Activated naive CD8-positive, alpha-beta T cell treated with anti-CD3 and anti-CD28 coated beads, Interleukin-2, amount 10 ng/mL, durations not matched to agents 7 days and 5 days (primary cell): ENCODE data around the gene AP5Z1. TPM values are rescaled to one million over a fixed set of nuclear protein-coding genes. Genes with fewer than 3 reads are reported as not detected.

ENCODE experiments used
- ATAC-seq: fragments of 150-1000 bp; cut with Tn5 transposase; one replicate; pipeline ENCODE4 v1.10.0; 2021; ENCODE audit warnings: low read depth, moderate library complexity
- POLR2A ChIA-PET: fragments of 350-600 bp; sonication (Branson Sonifier 250); formaldehyde crosslinking; loops from one replicate; lab custom pipeline; 2021; ENCODE audit warnings: antibody characterized with exemption; lab: Charles Lee
- DNase-seq: peaks from one replicate; pipeline ENCODE4 v3.0.0; 2021
- H3K27ac Mint-ChIP-seq: one replicate; pipeline ENCODE4 v1.8.0; 2022; ENCODE audit warnings: mild to moderate bottlenecking, mixed read lengths
- H3K27me3 Mint-ChIP-seq: one replicate; pipeline ENCODE4 v1.8.0; 2022; ENCODE audit warnings: mild to moderate bottlenecking, moderate library complexity, mixed read lengths
- H3K36me3 Mint-ChIP-seq: one replicate; pipeline ENCODE4 v1.8.0; 2021; ENCODE audit warnings: mild to moderate bottlenecking, mixed read lengths
- H3K4me1 Mint-ChIP-seq: one replicate; pipeline ENCODE4 v1.8.0; 2021; ENCODE audit warnings: mixed read lengths
- H3K4me3 Mint-ChIP-seq: one replicate; pipeline ENCODE4 v1.8.0; 2022; ENCODE audit warnings: mild to moderate bottlenecking, moderate library complexity, mixed read lengths
- H3K9me3 Mint-ChIP-seq: one replicate; pipeline ENCODE4 v1.8.0; 2021; ENCODE audit warnings: mixed read lengths
- total RNA-seq, 2 experiments: library from RNA; stranded (reverse); gene quantifications; one replicate each; pipeline ENCODE4 v1.2.3, GENCODE V29; 2021

AP5Z1 gene
- total RNA-seq, 2 experiments from 2014 or later: 70.1 to 74.6 TPM

DNA sequence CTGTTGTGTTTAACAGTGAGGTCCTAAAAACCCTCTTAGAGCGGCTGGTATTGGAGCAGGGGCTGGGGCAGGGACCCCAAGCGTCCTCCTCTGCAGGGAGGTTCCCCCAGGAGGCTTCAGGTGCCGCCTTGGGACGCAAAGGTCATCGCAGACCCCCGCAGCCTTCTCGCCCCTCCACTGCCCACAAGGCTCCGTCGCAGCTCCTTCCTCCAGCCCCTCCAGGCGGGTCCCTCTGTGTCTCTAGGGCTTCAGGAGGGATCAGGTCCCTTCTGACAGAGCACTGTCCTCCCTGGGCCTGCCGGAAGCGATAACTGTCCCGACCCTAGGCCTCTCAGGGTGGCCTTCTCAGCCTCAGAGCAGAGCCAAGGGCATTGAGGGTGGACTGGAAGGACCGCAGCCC is 26.1 kb upstream of the AP5Z1 start:
- no peak overlapping the region for H3K27ac Mint-ChIP-seq
- H3K27me3 Mint-ChIP-seq: no peaks in the 10 kb centered on the region
- peaks cover 30% of the 10 kb centered on the region for H3K4me1 Mint-ChIP-seq
- ATAC-seq (no peak), DNase-seq (no peak)
- no peak overlapping the region for H3K4me3 Mint-ChIP-seq
- POLR2A ChIA-PET: interaction anchor here (0.8 kb wide), 1 partner anchor 26 kb away, joined by 4 read pairs; the partner anchor contains the start of gene AP5Z1
- no peaks in the 10 kb centered on the region for H3K9me3 Mint-ChIP-seq
- H3K36me3 Mint-ChIP-seq: peaks cover 10% of the 10 kb centered on the region

DNA sequence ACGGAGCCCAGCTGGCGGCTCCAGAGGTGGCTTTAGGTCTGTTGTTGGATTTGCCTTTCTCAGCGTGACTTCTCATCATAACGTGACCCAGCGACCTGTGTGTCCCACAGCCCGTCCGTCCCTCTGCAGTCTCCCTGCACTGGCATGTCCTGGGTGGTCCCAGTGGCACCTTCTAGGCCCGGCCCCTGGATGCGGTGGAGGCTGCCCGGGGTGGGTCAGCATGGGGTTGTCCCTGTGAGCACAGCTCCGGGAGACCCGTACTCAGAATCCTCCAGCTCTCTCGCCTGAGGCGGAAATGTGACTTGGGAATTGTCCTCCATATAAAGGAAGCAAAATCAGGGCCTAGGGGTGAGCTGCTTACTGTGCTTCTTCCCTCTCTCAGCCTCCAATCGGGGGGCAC is 25.6 kb upstream of the AP5Z1 start:
- ATAC-seq (no peak), DNase-seq (no peak)
- POLR2A ChIA-PET: interaction anchor here (1.5 kb wide), 1 partner anchor 108 kb away, joined by 4 read pairs; no protein-coding TSS in a partner anchor
- H3K9me3 Mint-ChIP-seq: no peaks in the 10 kb centered on the region
- peaks cover 26% of the 10 kb centered on the region for H3K4me1 Mint-ChIP-seq
- peaks cover 10% of the 10 kb centered on the region for H3K36me3 Mint-ChIP-seq
- H3K27ac Mint-ChIP-seq: no peak overlapping the region
- no peak overlapping the region for H3K4me3 Mint-ChIP-seq
- no peaks in the 10 kb centered on the region for H3K27me3 Mint-ChIP-seq

DNA sequence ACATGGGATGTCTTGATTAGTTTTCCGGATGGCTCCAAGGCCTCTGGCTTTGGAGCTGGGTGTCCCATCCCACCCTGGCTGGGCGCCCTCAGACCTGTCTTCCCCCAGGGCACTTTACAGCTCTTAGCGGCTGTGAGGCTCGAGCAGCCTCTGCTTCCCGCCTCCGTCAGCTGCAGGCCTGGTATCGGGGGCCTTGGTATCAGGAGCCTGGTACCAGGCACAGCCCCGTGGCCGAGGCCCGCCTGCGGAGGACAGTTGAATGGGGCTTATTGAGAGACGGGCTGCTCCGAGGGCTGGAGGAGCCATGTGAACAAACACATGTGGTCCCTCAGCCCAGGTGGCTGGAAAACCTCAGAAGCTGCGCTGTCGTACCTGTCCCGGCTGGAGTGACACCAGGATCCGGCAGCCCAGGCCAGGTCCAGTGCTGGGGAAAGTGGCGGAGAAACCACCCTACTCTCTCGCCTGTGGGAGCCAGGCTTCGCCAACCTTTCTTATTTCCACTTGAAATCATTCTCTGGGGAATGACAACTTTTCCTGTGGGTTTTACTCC is 23.9 kb upstream of the AP5Z1 start:
- Mint-ChIP-seq H3K27ac (no peak overlapping the region), H3K9me3 (no peaks in the 10 kb centered on the region), H3K4me3 (no peak overlapping the region), H3K36me3 (peaks cover 10% of the 10 kb centered on the region), H3K4me1 (peaks cover 17% of the 10 kb centered on the region), H3K27me3 (no peaks in the 10 kb centered on the region)
- POLR2A ChIA-PET: interaction anchor here (0.5 to 1.5 kb wide), 2 partner anchors 24 to 109 kb away, joined by 3 to 4 read pairs; partner anchors contain the start of gene AP5Z1
- ATAC-seq: no peak
- DNase-seq: no peak

DNA sequence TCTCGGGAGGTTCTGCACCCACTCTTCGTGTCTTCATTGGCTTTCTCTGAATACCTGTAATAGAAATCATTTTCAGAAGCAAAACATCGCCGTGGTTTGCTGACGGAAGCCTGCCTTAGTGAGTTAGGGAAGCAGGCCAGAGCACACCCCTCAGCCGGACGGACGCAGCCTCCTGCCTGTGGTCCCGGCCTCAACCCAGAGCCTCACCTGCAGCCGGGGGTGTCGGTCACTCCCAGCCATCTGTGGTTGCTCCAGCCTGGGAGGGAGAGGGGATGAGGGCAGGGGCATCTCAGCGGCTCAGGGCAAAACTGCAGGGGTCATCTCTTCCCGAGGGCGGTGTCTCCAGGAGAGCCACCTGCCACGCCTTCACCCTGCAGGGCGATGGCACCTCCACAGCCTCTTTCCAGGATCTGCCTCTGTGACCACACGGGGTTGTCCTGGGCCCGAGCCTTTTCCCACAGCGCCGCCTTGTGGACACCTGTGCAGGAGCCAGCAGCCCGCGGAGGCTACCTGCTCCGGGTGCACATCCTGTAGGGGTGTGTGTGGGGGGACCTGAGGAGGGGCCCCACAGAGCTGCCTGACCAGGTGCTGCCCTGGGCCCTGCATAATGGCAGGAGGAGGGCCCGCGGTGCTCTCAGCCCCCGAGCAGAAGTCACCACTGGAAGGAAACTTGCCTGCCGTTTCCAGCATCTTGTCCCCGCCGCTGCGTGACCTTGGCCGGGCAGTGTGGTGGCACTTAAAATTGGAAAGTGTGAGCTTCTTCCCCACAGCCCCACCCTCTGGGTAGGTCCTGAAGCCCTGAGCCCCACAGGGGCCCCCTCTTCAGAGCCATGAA is 21.6 kb upstream of the AP5Z1 start:
- H3K4me1 Mint-ChIP-seq: peaks cover 6% of the 10 kb centered on the region
- POLR2A ChIA-PET: interaction anchor here (1.3 kb wide), 1 partner anchor 112 kb away, joined by 3 read pairs; no protein-coding TSS in a partner anchor
- peaks cover 2% of the 10 kb centered on the region for H3K36me3 Mint-ChIP-seq
- H3K4me3 Mint-ChIP-seq: no peak overlapping the region
- no peaks in the 10 kb centered on the region for H3K9me3 Mint-ChIP-seq
- DNase-seq: peak; percentile 91
- H3K27me3 Mint-ChIP-seq: no peaks in the 10 kb centered on the region
- peak; percentile 94 for ATAC-seq
- H3K27ac Mint-ChIP-seq: no peak overlapping the region

DNA sequence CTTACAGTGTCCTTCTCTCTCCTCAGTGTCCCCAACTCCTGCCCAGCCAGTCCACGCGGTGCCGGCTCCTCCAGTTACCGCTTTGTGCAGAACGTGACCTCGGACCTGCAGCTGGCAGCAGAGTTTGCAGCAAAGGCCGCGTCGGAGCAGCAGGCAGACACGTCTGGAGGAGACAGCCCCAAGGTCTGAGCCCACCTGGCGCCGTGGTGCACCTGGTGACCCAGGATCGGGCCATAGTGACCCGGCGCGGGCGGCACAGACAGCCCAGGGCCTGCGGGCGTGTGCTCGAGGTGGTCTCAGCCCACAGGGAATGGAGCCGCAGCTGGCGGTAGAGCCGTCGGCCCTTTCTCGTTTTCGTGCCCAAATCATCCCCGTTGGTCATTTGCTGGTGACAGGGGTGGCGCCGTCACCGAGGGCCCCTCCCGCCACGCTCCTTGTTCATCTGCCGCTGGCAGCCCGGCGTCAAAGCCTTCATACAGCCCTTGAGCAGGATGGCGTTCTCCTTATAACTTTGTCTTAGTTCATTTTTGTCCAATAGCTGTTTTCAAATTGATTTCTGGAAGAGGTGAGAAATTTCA is 20.9 kb upstream of the AP5Z1 start:
- DNase-seq (no peak), ATAC-seq (no peak)
- Mint-ChIP-seq H3K4me1 (peaks cover 6% of the 10 kb centered on the region), H3K4me3 (no peak overlapping the region), H3K27ac (no peak overlapping the region), H3K27me3 (no peaks in the 10 kb centered on the region), H3K9me3 (no peaks in the 10 kb centered on the region), H3K36me3 (no peaks in the 10 kb centered on the region)
- POLR2A ChIA-PET: interaction anchor here (1.3 to 1.5 kb wide), 2 partner anchors 8 to 113 kb away, joined by 3 read pairs; no protein-coding TSS in a partner anchor

DNA sequence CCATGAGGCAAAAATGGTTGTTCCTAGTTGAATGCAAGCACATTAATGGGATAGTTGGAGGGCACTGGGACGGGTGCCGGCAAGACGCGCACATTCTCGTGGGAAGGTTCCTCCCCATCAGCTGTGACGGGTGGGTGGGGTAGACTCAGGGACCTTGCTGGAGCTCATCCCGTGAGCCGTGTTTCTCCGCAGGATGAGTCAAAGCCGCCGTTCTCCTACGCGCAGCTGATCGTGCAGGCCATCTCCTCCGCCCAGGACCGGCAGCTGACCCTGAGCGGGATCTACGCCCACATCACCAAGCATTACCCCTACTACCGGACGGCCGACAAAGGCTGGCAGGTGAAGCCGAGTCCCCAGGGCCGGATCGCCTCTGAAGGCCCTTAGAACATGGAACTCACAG is 20.4 kb upstream of the AP5Z1 start:
- Mint-ChIP-seq H3K27ac (no peak overlapping the region), H3K4me1 (peaks cover 6% of the 10 kb centered on the region), H3K4me3 (no peak overlapping the region), H3K27me3 (no peaks in the 10 kb centered on the region), H3K36me3 (peaks cover 1% of the 10 kb centered on the region), H3K9me3 (no peaks in the 10 kb centered on the region)
- no peak for ATAC-seq
- DNase-seq: no peak
- POLR2A ChIA-PET: interaction anchor here (1.3 to 1.5 kb wide), 3 partner anchors 9 to 113 kb away, joined by 3 to 4 read pairs (median 3); partner anchors contain the start of gene AP5Z1

DNA sequence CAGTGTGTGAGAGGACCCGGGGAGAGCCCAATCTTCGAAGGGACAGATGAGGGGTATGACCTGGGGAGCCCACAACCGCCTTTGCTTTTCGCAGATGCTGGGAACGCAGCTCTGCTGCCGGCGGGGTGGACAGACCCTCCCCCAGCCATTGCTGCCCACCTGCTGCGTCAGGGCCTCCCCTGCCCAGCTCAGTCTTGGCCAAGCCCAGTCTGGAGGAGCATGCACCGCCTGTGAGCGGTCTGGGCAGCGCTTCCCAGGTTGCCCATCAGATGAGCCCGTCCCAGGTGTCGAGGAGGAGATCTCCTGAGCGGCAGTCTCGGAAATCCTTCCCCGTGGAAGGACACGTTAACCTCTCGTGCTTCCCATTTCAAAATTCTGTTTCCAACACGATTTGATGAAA is 17.3 kb upstream of the AP5Z1 start:
- POLR2A ChIA-PET: interaction anchor here (0.8 kb wide), 1 partner anchor 18 kb away, joined by 3 read pairs; the partner anchor contains the start of gene AP5Z1

DNA sequence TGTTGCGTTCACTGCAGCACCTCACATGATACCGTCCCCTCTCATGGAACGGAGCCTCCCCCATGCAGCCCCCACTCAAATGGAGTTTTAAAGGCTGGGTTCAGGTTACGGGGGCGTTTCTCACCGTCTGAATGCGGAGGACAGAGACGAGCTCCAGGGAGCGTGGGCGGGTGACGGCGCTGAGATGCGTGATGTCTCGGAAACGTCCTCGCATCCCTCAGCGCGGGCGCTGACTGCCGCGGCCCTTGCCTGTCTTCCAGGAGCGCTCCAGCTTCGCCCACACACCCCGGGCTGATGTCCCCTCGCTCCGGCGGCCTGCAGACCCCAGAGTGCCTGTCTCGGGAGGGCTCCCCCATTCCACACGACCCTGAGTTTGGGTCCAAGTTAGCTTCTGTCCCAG is 16.6 kb upstream of the AP5Z1 start:
- ATAC-seq (no peak), DNase-seq (no peak)
- Mint-ChIP-seq H3K27ac (no peak overlapping the region), H3K9me3 (no peaks in the 10 kb centered on the region), H3K4me3 (no peak overlapping the region), H3K4me1 (peaks cover under 1% of the 10 kb centered on the region), H3K36me3 (peaks cover 5% of the 10 kb centered on the region), H3K27me3 (no peaks in the 10 kb centered on the region)
- POLR2A ChIA-PET: interaction anchor here (0.5 kb wide), 1 partner anchor 70 kb away, joined by 3 read pairs; no protein-coding TSS in a partner anchor

More for the DNA sequence above, 17.3 kb upstream of the AP5Z1 start:
- peaks cover 5% of the 10 kb centered on the region for H3K36me3 Mint-ChIP-seq
- H3K27me3 Mint-ChIP-seq: no peaks in the 10 kb centered on the region
- no peak for ATAC-seq
- H3K9me3 Mint-ChIP-seq: no peaks in the 10 kb centered on the region
- no peak overlapping the region for H3K27ac Mint-ChIP-seq
- peaks cover 6% of the 10 kb centered on the region for H3K4me1 Mint-ChIP-seq
- no peak for DNase-seq
- no peak overlapping the region for H3K4me3 Mint-ChIP-seq

DNA sequence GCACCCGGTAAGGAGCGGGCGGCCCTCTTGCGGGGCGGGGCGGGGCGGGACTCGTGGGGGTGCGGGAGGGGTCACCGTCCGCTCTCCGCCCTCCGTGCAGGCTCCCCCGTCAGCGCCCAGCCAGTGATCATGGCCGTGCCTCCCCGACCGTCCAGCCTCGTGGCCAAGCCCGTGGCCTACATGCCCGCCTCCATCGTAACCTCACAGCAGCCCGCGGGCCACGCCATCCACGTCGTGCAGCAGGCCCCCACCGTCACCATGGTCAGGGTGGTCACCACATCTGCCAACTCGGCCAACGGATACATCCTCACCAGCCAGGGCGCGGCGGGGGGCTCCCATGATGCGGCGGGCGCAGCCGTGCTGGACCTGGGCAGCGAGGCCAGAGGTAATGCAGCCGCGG is 16.2 kb upstream of the AP5Z1 start:
- H3K27ac Mint-ChIP-seq: no peak overlapping the region
- POLR2A ChIA-PET: interaction anchor here (0.5 kb wide), 1 partner anchor 70 kb away, joined by 3 read pairs; no protein-coding TSS in a partner anchor
- peaks cover 5% of the 10 kb centered on the region for H3K36me3 Mint-ChIP-seq
- no peaks in the 10 kb centered on the region for H3K27me3 Mint-ChIP-seq
- no peak overlapping the region for H3K4me3 Mint-ChIP-seq
- no peak for ATAC-seq
- H3K4me1 Mint-ChIP-seq: no peaks in the 10 kb centered on the region
- no peak for DNase-seq
- no peaks in the 10 kb centered on the region for H3K9me3 Mint-ChIP-seq

DNA sequence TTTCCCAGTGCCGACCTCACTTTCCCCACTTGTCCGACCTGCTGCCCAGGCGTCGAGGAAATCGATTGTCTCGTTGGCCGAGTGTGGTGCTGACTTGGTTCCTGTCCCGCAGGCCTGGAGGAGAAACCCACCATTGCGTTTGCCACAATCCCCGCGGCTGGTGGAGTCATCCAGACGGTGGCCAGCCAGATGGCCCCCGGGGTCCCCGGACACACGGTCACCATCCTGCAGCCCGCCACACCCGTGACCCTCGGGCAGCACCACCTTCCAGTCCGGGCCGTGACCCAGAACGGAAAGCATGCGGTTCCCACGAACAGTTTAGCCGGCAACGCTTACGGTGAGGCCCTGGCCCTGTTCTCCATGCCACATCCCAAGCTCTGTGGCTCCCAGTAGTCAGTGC is 14.5 kb upstream of the AP5Z1 start:
- H3K9me3 Mint-ChIP-seq: no peaks in the 10 kb centered on the region
- H3K4me1 Mint-ChIP-seq: no peaks in the 10 kb centered on the region
- DNase-seq (no peak), ATAC-seq (no peak)
- POLR2A ChIA-PET: no interaction called here
- H3K27me3 Mint-ChIP-seq: no peaks in the 10 kb centered on the region
- H3K4me3 Mint-ChIP-seq: no peak overlapping the region
- peaks cover 5% of the 10 kb centered on the region for H3K36me3 Mint-ChIP-seq
- no peak overlapping the region for H3K27ac Mint-ChIP-seq

DNA sequence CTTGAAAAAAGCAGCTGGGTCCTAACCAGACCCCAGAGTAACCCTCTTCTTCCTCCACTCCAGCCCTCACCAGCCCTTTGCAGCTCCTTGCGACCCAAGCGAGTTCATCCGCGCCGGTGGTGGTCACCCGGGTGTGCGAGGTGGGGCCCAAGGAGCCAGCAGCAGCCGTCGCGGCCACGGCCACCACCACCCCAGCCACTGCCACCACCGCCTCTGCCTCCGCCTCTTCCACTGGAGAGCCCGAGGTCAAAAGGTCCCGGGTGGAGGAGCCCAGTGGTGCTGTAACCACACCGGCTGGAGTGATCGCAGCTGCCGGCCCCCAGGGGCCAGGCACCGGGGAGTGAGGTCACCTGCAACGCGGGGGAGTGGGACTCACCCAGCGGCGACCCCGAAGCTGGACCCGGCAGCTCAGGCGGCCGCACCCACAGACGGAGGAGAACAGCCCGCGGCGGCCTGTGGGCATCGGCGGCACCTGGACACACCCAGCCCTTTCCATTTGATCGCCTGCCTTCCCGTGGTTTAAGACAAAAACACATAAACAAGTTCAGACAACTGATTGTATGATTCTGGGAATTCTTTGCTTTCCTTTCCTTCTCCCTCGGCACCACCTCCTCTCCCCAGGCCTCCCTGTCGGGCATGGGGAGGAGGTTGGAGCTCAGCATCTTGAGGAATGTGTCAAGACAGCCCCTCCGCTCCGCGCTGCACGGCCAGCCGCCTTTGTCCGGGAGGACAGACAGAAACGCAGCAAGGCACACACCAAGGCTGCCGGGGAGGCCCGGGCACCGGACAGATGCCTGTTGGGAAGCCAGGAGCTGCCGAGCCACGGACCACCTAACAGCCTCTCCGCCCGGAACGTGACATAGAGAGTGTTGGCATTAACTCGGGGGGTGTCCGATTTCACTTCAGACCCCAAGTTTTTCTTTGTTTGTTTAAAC is 13.0 kb upstream of the AP5Z1 start:
- Mint-ChIP-seq H3K27ac (no peak overlapping the region), H3K9me3 (no peaks in the 10 kb centered on the region), H3K4me1 (no peaks in the 10 kb centered on the region), H3K4me3 (no peak overlapping the region), H3K27me3 (no peaks in the 10 kb centered on the region), H3K36me3 (peaks cover 5% of the 10 kb centered on the region)
- POLR2A ChIA-PET: no interaction called here
- ATAC-seq: no peak
- DNase-seq: no peak

DNA sequence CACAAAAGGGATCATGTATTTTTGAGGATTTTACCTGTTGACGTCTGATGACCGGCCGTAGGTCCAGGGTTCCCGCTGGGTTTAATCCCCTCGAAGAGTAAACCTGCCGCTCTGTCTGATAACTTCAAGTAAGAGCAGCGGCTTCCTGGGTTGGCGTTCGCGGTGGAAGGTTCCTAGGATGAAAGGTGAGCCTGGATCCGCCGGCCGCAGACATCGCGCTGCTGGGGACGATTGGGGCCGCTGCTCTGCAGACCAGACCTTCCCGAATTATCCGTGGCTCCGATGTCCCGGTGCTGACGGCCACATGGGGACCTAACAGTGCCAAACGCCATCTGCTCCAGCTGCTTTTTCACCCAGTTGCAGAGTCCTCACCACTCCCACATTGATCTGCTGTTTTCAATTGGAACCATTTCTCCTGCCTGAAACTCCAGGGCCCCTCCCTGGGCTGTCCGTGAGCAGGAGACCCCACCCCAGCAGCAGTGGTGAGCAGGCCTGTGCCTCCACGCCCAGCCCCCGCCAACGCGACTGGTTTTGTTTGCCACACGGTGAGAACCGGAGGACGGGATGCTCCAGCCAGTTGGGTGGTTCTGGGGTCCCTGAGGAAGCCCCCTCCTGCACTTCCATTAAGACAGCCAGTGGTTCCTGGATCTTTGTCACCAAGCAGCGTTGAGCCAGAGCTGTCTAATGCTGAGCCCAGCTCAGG is 12.2 kb upstream of the AP5Z1 start:
- POLR2A ChIA-PET: no interaction called here
- ATAC-seq: no peak
- no peak for DNase-seq
- Mint-ChIP-seq H3K9me3 (no peaks in the 10 kb centered on the region), H3K27ac (no peak overlapping the region), H3K4me1 (no peaks in the 10 kb centered on the region), H3K27me3 (no peaks in the 10 kb centered on the region), H3K36me3 (peaks cover 5% of the 10 kb centered on the region), H3K4me3 (no peak overlapping the region)
